Endothelial cell of umbilical vein (primary cell): ENCODE data around the gene GALNT17. TPM values are rescaled to one million over a fixed set of nuclear protein-coding genes. Genes with fewer than 3 reads are reported as not detected.

Experiments
- BruUV-seq: library from RNA; stranded (reverse); fragments of 400-500 nt; replicated peaks from 2 replicates; lab custom pipeline; 2021; lab: Mats Ljungman, UMichigan
- CTCF ChIA-PET: fragments of 300-600, 350-600 bp; sonication (Branson Sonifier 250); formaldehyde crosslinking; loops from one replicate; lab custom pipeline; 2021; ENCODE audit warnings: antibody characterized with exemption, inconsistent platforms; lab: Charles Lee
- POLR2A ChIA-PET: fragments of 300-600, 350-600 bp; sonication (Branson Sonifier 250); formaldehyde crosslinking; loops from one replicate; lab custom pipeline; 2021; ENCODE audit warnings: antibody characterized with exemption, inconsistent platforms; lab: Charles Lee
- DNase-seq: peaks from one replicate; pipeline ENCODE4 v3.0.0-alpha.2; 2011; ENCODE audit warnings: low read depth, low spot score
- FAIRE-seq: peaks from 2 replicates; lab custom pipeline; 2011; peaks lifted over from hg19 to GRCh38; lab: Jason Lieb, UNC
- H2AFZ ChIP-seq: 2 replicates; pipeline ENCODE4 v1.6.0; 2012; ENCODE audit warnings: low read depth, low read length, control low read depth, inconsistent platforms
- H3K27ac ChIP-seq: 2 replicates; pipeline ENCODE4 v1.5.1; 2011; ENCODE audit warnings: low read depth, mild to moderate bottlenecking, control low read depth, low read length, moderate library complexity; ENCODE audit not compliant: insufficient read depth
- H3K27me3 ChIP-seq, 2 experiments: 2 replicates each; pipeline versions ENCODE4 v1.6.0 to v1.6.1; 2011; ENCODE audit warnings: low read length in 2 of 2, mixed read lengths in 1 of 2; ENCODE audit not compliant: control insufficient read depth in 2 of 2, insufficient read depth in 2 of 2
- H3K36me3 ChIP-seq, 2 experiments: 2 replicates in 1 of 2; 3 replicates in 1 of 2; pipeline ENCODE4 v1.5.1; 2011; ENCODE audit warnings: low read length in 2 of 2, mild to moderate bottlenecking in 1 of 2, moderate library complexity in 1 of 2; ENCODE audit not compliant: control insufficient read depth in 2 of 2, insufficient read depth in 2 of 2; ENCODE audit errors: extremely low read depth in 1 of 2
- H3K4me1 ChIP-seq: 3 replicates; pipeline ENCODE4 v1.5.1; 2011; ENCODE audit warnings: mild to moderate bottlenecking, low read length; ENCODE audit not compliant: control insufficient read depth, insufficient read depth; ENCODE audit errors: extremely low read depth
- H3K4me2 ChIP-seq: 2 replicates; pipeline ENCODE4 v1.6.1; 2011; ENCODE audit warnings: low read length, control low read depth, mixed read lengths; ENCODE audit not compliant: insufficient read depth
- H3K4me3 ChIP-seq, 3 experiments: fragments of 200-600 bp in 1 of 3; sonication (generic), shearing (Covaris generic) in 1 of 3; replicated peaks in 1 of 3; 2 replicates each; pipeline ENCODE4 v1.5.1; 2011 to 2016; ENCODE audit warnings: control low read depth in 3 of 3, low read length in 3 of 3, mild to moderate bottlenecking in 2 of 3, inconsistent platforms in 1 of 3, low read depth in 1 of 3, moderate library complexity in 1 of 3; ENCODE audit not compliant: insufficient read depth in 1 of 3
- H3K79me2 ChIP-seq: 2 replicates; pipeline ENCODE4 v1.6.0; 2012; ENCODE audit warnings: low read length, inconsistent platforms; ENCODE audit not compliant: control insufficient read depth, insufficient read depth
- H3K9ac ChIP-seq: replicated peaks from 2 replicates; pipeline ENCODE3; 2011; ENCODE audit warnings: low read length, control low read depth; ENCODE audit not compliant: insufficient read depth; ENCODE audit errors: extremely low read depth
- H3K9me1 ChIP-seq: replicated peaks from 3 replicates; pipeline ENCODE4 v1.6.0; 2011; ENCODE audit warnings: mild to moderate bottlenecking, low read length; ENCODE audit not compliant: control insufficient read depth, insufficient read depth; ENCODE audit errors: extremely low read depth
- H3K9me3 ChIP-seq: replicated peaks from 2 replicates; pipeline ENCODE4 v1.5.1; 2012; ENCODE audit warnings: low read length, inconsistent platforms; ENCODE audit not compliant: control insufficient read depth, insufficient read depth
- H4K20me1 ChIP-seq: replicated peaks from 2 replicates; pipeline ENCODE3; 2011; ENCODE audit warnings: mild to moderate bottlenecking, low read length; ENCODE audit not compliant: control insufficient read depth, insufficient read depth; ENCODE audit errors: extremely low read depth
- EZH2 ChIP-seq: IDR thresholded peaks from 2 replicates; pipeline ENCODE4 v1.6.1; 2012; ENCODE audit warnings: borderline replicate concordance, low read depth, mild to moderate bottlenecking, moderate library complexity, low read length, inconsistent platforms; ENCODE audit not compliant: severe bottlenecking
- FOS ChIP-seq: IDR thresholded peaks from 2 replicates; pipeline ENCODE4 v1.6.1; 2011; ENCODE audit warnings: mild to moderate bottlenecking, low read length, moderate library complexity, borderline replicate concordance; ENCODE audit not compliant: insufficient read depth
- GATA2 ChIP-seq: IDR thresholded peaks from 2 replicates; pipeline ENCODE4 v1.7.0; 2011; ENCODE audit warnings: low read depth, mild to moderate bottlenecking, moderate library complexity, mixed read lengths, low read length; ENCODE audit not compliant: insufficient read length, insufficient read depth
- JUN ChIP-seq: IDR thresholded peaks from 2 replicates; pipeline ENCODE4 v1.6.1; 2011; ENCODE audit warnings: borderline replicate concordance, low read depth; ENCODE audit not compliant: insufficient read length, insufficient read depth
- MYC ChIP-seq: IDR thresholded peaks from one replicate; pipeline ENCODE4 v1.6.1; 2011; ENCODE audit warnings: mild to moderate bottlenecking, low read depth, low read length
- POLR2A ChIP-seq: IDR thresholded peaks from 2 replicates; pipeline ENCODE4 v1.6.1; 2012; ENCODE audit warnings: low read depth, mild to moderate bottlenecking, control low read depth, low read length
- POLR2AphosphoS5 ChIP-seq: IDR thresholded peaks from 2 replicates; pipeline ENCODE4 v1.6.1; 2012; ENCODE audit warnings: low read depth, mild to moderate bottlenecking, control low read depth, low read length, moderate library complexity; ENCODE audit not compliant: insufficient read depth
- dilution Hi-C: fragments of 300-500 bp; cut with MboI; formaldehyde crosslinking; loops from one replicate; pipeline ENCODE4 v1.15.0; 2019; ENCODE audit warnings: low sequenced_read_pairs; ENCODE audit not compliant: extremely low pct_ligation_motif_present
- intact Hi-C: fragments of 100-400 bp; cut with micrococcal nuclease; formaldehyde crosslinking; loops from one replicate; pipeline ENCODE4 v1.10.0; 2022
- polyA plus RNA-seq, 4 experiments: library from polyadenylated mRNA; depleted of rRNA in 3 of 4; stranded (reverse) in 3 of 4; unstranded in 1 of 4; fragments of >200 nt; gene quantifications; 2 replicates each; pipeline versions ENCODE4 v1.2.1 to v1.2.3, GENCODE V29; 2011 to 2012; ENCODE audit warnings: missing spikeins in 1 of 4
- total RNA-seq: library from RNA; stranded (reverse); gene quantifications from 2 replicates; pipeline ENCODE4 v1.2.3, GENCODE V29; 2021
- TF ChIP-seq, protein P1 (sequence below): IDR thresholded peaks from 2 replicates; pipeline ENCODE4 v1.6.1; 2011; ENCODE audit not compliant: insufficient read depth, insufficient read length
- TF ChIP-seq, protein P2 (sequence below), 2 donors: IDR thresholded peaks; 1 replicate in 1 of 2; 2 replicates in 1 of 2; pipeline ENCODE4 v1.5.1; 2011; ENCODE audit warnings: low read length in 2 of 2, mild to moderate bottlenecking in 2 of 2, moderate library complexity in 2 of 2, control low read depth in 1 of 2, inconsistent platforms in 1 of 2, low read depth in 1 of 2; ENCODE audit not compliant: insufficient read depth in 1 of 2; ENCODE audit errors: extremely low read depth in 1 of 2

Gene GALNT17
- total and polyA plus RNA-seq, 2 donors (not counting 3 experiments of a cell fraction or from before 2014, with no cell fraction given), result not detected

DNA sequence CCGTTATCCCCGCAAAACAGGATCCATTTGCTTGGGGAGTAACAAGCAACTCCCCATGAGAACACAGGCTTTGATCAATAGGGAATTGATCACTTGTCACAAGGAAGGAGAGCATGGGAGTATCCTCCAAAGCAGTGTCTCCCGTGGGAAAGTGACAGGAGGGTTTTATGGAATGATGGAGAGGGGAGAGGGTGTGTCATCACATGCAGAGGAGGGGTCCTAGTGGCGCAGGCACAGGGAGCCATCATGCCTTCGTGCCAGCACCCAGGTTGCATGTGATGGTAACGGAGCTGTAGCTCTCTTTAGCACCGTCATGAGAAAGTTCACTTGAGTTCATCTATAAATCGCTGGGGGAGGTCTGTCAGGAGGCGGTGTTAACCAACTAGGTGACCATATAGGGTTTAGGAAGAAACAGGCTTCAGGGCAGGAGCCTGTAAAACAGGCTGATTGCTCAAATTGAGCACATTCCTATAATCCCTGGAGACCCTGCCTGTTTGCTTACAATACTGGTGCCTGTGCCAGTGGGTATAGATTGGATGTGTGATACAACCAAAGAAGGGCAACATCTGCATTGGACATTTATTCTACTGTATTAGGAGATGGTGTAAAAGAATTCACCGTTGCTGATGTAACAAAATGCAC lies 428.5 kb downstream of the GALNT17 start:
- TF ChIP-seq, protein P1, sequence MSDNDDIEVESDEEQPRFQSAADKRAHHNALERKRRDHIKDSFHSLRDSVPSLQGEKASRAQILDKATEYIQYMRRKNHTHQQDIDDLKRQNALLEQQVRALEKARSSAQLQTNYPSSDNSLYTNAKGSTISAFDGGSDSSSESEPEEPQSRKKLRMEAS, result no peak
- TF ChIP-seq EZH2 (no peak), FOS (no peak), MYC (no peak), JUN (no peak), POLR2AphosphoS5 (no peak), GATA2 (no peak), POLR2A (no peak)
- TF ChIP-seq, protein P2, sequence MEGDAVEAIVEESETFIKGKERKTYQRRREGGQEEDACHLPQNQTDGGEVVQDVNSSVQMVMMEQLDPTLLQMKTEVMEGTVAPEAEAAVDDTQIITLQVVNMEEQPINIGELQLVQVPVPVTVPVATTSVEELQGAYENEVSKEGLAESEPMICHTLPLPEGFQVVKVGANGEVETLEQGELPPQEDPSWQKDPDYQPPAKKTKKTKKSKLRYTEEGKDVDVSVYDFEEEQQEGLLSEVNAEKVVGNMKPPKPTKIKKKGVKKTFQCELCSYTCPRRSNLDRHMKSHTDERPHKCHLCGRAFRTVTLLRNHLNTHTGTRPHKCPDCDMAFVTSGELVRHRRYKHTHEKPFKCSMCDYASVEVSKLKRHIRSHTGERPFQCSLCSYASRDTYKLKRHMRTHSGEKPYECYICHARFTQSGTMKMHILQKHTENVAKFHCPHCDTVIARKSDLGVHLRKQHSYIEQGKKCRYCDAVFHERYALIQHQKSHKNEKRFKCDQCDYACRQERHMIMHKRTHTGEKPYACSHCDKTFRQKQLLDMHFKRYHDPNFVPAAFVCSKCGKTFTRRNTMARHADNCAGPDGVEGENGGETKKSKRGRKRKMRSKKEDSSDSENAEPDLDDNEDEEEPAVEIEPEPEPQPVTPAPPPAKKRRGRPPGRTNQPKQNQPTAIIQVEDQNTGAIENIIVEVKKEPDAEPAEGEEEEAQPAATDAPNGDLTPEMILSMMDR (IDR thresholded peaks at IDR 0.05; ENCODE audit: extremely low read depth in 1 of 2, insufficient read depth in 1 of 2, low read depth in 1 of 2, low read length in 2 of 2), result no peak
- peaks cover 3% of the 10 kb centered on the region for H3K9me3 ChIP-seq
- no peak overlapping the region for H3K4me3 ChIP-seq
- no peaks in the 10 kb centered on the region for H3K36me3 ChIP-seq
- POLR2A ChIA-PET, result no interaction called here
- no peaks in the 10 kb centered on the region for H3K27me3 ChIP-seq
- H3K27ac ChIP-seq, result no peak overlapping the region
- BruUV-seq, result no TSS peak
- H3K9ac ChIP-seq, result no peak overlapping the region
- H3K9me1 ChIP-seq, result no peaks in the 10 kb centered on the region
- H4K20me1 ChIP-seq, result no peaks in the 10 kb centered on the region
- dilution Hi-C loops (no loop called here), intact Hi-C loops (no loop called here)
- H2AFZ ChIP-seq, result no peak overlapping the region
- DNase-seq (no peak), FAIRE-seq (no peak)
- no peak overlapping the region for H3K4me2 ChIP-seq
- H3K4me1 ChIP-seq, result no peaks in the 10 kb centered on the region
- CTCF ChIA-PET, result no interaction called here
- no peaks in the 10 kb centered on the region for H3K79me2 ChIP-seq
